HUES64 (cell line): ENCODE results near the gene AKAP17A. TPM values are rescaled to one million over a fixed set of nuclear protein-coding genes. Genes with fewer than 3 reads are reported as not detected.
"Not testable (repeated sequence)": the region's sequence is repeated elsewhere in the genome, so short reads cannot be mapped to it uniquely, and the experiment has no call there.

ENCODE experiments used
- H3K27ac ChIP-seq: 2 replicates; pipeline ENCODE4 v1.7.0; 2013; ENCODE audit warnings: low read depth, low read length, inconsistent platforms
- H3K27me3 ChIP-seq: 2 replicates; pipeline ENCODE4 v1.6.1; 2013; ENCODE audit warnings: mild to moderate bottlenecking, low read length; ENCODE audit not compliant: insufficient read depth
- H3K36me3 ChIP-seq: 2 replicates; pipeline ENCODE4 v1.6.1; 2013; ENCODE audit warnings: mild to moderate bottlenecking, low read length; ENCODE audit not compliant: insufficient read depth
- H3K4me1 ChIP-seq: 2 replicates; pipeline ENCODE4 v1.6.1; 2013; ENCODE audit warnings: mild to moderate bottlenecking, low read length, moderate library complexity; ENCODE audit not compliant: insufficient read depth
- H3K4me3 ChIP-seq: 2 replicates; pipeline ENCODE4 v1.5.1; 2013; ENCODE audit warnings: mild to moderate bottlenecking, low read length, moderate library complexity
- H3K9ac ChIP-seq: 2 replicates; pipeline ENCODE4 v1.6.1; 2013; ENCODE audit warnings: mild to moderate bottlenecking, low read depth, low read length
- H3K9me3 ChIP-seq: 2 replicates; pipeline ENCODE4 v1.6.1; 2013; ENCODE audit warnings: low read depth, low read length; ENCODE audit not compliant: insufficient read depth
- WGBS: fragments of 150-250, 120-280 bp; methylation state at CpG from one replicate; pipeline ENCODE4 v1.1.7; 2013; ENCODE audit warnings: missing lambda C conversion rate; 5-methylcytosine and 5-hydroxymethylcytosine counted together
- polyA plus RNA-seq, 2 experiments: library from polyadenylated mRNA; stranded (reverse); fragments of 50-300 nt; gene quantifications; one replicate each; pipeline ENCODE4 v1.2.3, GENCODE V29; 2013

The AKAP17A gene
- polyA plus RNA-seq (2013, experiment 1 of 2) = 26.9 TPM
- polyA plus RNA-seq (2013, experiment 2 of 2) = 23.8 TPM

- peak within 1 kb of the TSS; percentile 87 for H3K4me3 ChIP-seq
- peak within 1 kb of the TSS; percentile 77 for H3K9ac ChIP-seq
- H3K9me3 ChIP-seq = no peaks in the 10 kb centered on the region
- H3K36me3 ChIP-seq = peaks cover 29% of the 10 kb centered on the region
- WGBS = under 1% methylated on average over 63 of the region's 66 CpGs
- H3K27ac ChIP-seq = peak within 1 kb of the TSS; percentile 35; the same call in 1 of the 2 replicates
- no peaks in the 10 kb centered on the region for H3K27me3 ChIP-seq
- H3K4me1 ChIP-seq = peaks cover 5% of the 10 kb centered on the region; the same call in 1 of the 2 replicates
Observed at GRCh38 chrX:1591102-1591862, at the start of gene AKAP17A. Gene AKAP17A, plus strand, starts transcription at chrX:1591604. Its CDS starts 1,859 bp downstream, at chrX:1593463.

- Histone ChIP-seq H3K4me1 (no peaks in the 10 kb centered on the region), H3K27me3 (no peaks in the 10 kb centered on the region), H3K27ac (no peak overlapping the region), H3K36me3 (no peaks in the 10 kb centered on the region), H3K9me3 (no peaks in the 10 kb centered on the region), H3K9ac (no peak overlapping the region), H3K4me3 (no peak overlapping the region)
- 95% methylated on average over 22 of the region's 22 CpGs for WGBS
Observed at GRCh38 chrX:1542994-1543725, 48.2 kb upstream of the AKAP17A start.

GRCh38 chrX:1545776-1546408, 45.5 kb upstream of the AKAP17A start:
- Histone ChIP-seq H3K9me3 (no peaks in the 10 kb centered on the region), H3K4me1 (no peaks in the 10 kb centered on the region), H3K9ac (no peak overlapping the region), H3K27me3 (no peaks in the 10 kb centered on the region), H3K4me3 (no peak overlapping the region), H3K36me3 (no peaks in the 10 kb centered on the region), H3K27ac (no peak overlapping the region)
- 88% methylated on average over 2 of the region's 2 CpGs for WGBS

GRCh38 chrX:1546691-1547251, 44.6 kb upstream of the AKAP17A start:
- H3K36me3 ChIP-seq = no peaks in the 10 kb centered on the region
- no peak overlapping the region for H3K9ac ChIP-seq
- H3K27me3 ChIP-seq = no peaks in the 10 kb centered on the region
- WGBS = 92% methylated on average over 18 of the region's 18 CpGs
- no peak overlapping the region for H3K4me3 ChIP-seq
- no peaks in the 10 kb centered on the region for H3K4me1 ChIP-seq
- no peak overlapping the region for H3K27ac ChIP-seq
- no peaks in the 10 kb centered on the region for H3K9me3 ChIP-seq

- no peak overlapping the region for H3K9ac ChIP-seq
- no peaks in the 10 kb centered on the region for H3K9me3 ChIP-seq
- no peaks in the 10 kb centered on the region for H3K36me3 ChIP-seq
- H3K4me1 ChIP-seq = no peaks in the 10 kb centered on the region
- no peak overlapping the region for H3K4me3 ChIP-seq
- H3K27ac ChIP-seq = no peak overlapping the region
- H3K27me3 ChIP-seq = no peaks in the 10 kb centered on the region
- WGBS = 96% methylated on average over 3 of the region's 3 CpGs
Observed at GRCh38 chrX:1551959-1552546, 39.4 kb upstream of the AKAP17A start.

GRCh38 chrX:1554469-1555210, 36.8 kb upstream of the AKAP17A start:
- no peak overlapping the region for H3K4me3 ChIP-seq
- no peaks in the 10 kb centered on the region for H3K27me3 ChIP-seq
- H3K27ac ChIP-seq = no peak overlapping the region
- no peaks in the 10 kb centered on the region for H3K36me3 ChIP-seq
- H3K9ac ChIP-seq = no peak overlapping the region
- WGBS = 94% methylated on average over 19 of the region's 19 CpGs
- H3K4me1 ChIP-seq = no peaks in the 10 kb centered on the region
- no peaks in the 10 kb centered on the region for H3K9me3 ChIP-seq

- H3K9me3 ChIP-seq = no peaks in the 10 kb centered on the region
- no peak overlapping the region for H3K9ac ChIP-seq
- H3K4me3 ChIP-seq = no peak overlapping the region
- no peaks in the 10 kb centered on the region for H3K36me3 ChIP-seq
- H3K27me3 ChIP-seq = no peaks in the 10 kb centered on the region
- H3K4me1 ChIP-seq = no peaks in the 10 kb centered on the region
- 94% methylated on average over 6 of the region's 6 CpGs for WGBS
- no peak overlapping the region for H3K27ac ChIP-seq
Observed at GRCh38 chrX:1555370-1555769, 36.0 kb upstream of the AKAP17A start.

- not testable (repeated sequence) for H3K4me1 ChIP-seq, H3K9ac ChIP-seq, H3K27ac ChIP-seq, H3K27me3 ChIP-seq, H3K36me3 ChIP-seq, H3K9me3 ChIP-seq, H3K4me3 ChIP-seq
Observed at GRCh38 chrX:1557442-1557841, 34.0 kb upstream of the AKAP17A start.

- Histone ChIP-seq H3K9me3 (no peaks in the 10 kb centered on the region), H3K27me3 (no peaks in the 10 kb centered on the region), H3K27ac (no peak overlapping the region), H3K4me1 (no peaks in the 10 kb centered on the region), H3K36me3 (no peaks in the 10 kb centered on the region), H3K9ac (no peak overlapping the region), H3K4me3 (no peak overlapping the region)
- 83% methylated on average over 13 of the region's 13 CpGs for WGBS
Observed at GRCh38 chrX:1558761-1559468, 32.5 kb upstream of the AKAP17A start.

- Histone ChIP-seq H3K9me3 (no peaks in the 10 kb centered on the region), H3K9ac (no peak overlapping the region), H3K27me3 (no peaks in the 10 kb centered on the region), H3K27ac (no peak overlapping the region), H3K4me3 (no peak overlapping the region), H3K36me3 (no peaks in the 10 kb centered on the region), H3K4me1 (no peaks in the 10 kb centered on the region)
- 88% methylated on average over 2 of the region's 2 CpGs for WGBS
Observed at GRCh38 chrX:1561164-1561563, 30.2 kb upstream of the AKAP17A start.
